ENCODE measurements around the gene PCYT1A. TPM values are rescaled to one million over a fixed set of nuclear protein-coding genes. Genes with fewer than 3 reads are reported as not detected.

PCYT1A gene
- total and polyA plus RNA-seq, 3 donors from 2014 or later: 51.3 to 69.3 (median 66.0) TPM

- Histone ChIP-seq H3K27ac (no peak overlapping the region), H3K27me3 (no peaks in the 10 kb centered on the region), H3K4me3 (no peak overlapping the region), H3K9me3 (no peaks in the 10 kb centered on the region), H3K4me1 (peaks cover 41% of the 10 kb centered on the region), H3K36me3 (ENCODE audit: low read depth, missing control alignments) (no peaks in the 10 kb centered on the region)
- 87 to 92% methylated on average over 7 of the region's 7 CpGs for WGBS, 2 donors
- DNase-seq: no peak
- no peak for TF ChIP-seq POLR2A (IDR thresholded peaks at IDR 0.05)
- intact Hi-C loops (cut with DNase I; ENCODE audit: low total_unique reads): no loop called here
Measured at GRCh38 chr3:196220991-196221390, 66.5 kb downstream of the PCYT1A start.

- no peaks in the 10 kb centered on the region for H3K27me3 ChIP-seq
- intact Hi-C loops (cut with DNase I; ENCODE audit: low total_unique reads): no loop called here
- no peak for DNase-seq
Measured at GRCh38 chr3:196220587-196220986, 66.9 kb downstream of the PCYT1A start.

GRCh38 chr3:196219970-196220311 lies 67.6 kb downstream of the PCYT1A start:
- DNase-seq: no peak
- H3K27ac ChIP-seq: peak overlapping the region; percentile 87 to 88
- intact Hi-C loops (cut with DNase I; ENCODE audit: low total_unique reads): no loop called here
- H3K27me3 ChIP-seq: no peaks in the 10 kb centered on the region
- no peak for TF ChIP-seq CTCF (IDR thresholded peaks at IDR 0.05)
- no peak for TF ChIP-seq POLR2A (IDR thresholded peaks at IDR 0.05)
- no peaks in the 10 kb centered on the region for H3K36me3 ChIP-seq (ENCODE audit: low read depth, missing control alignments)
- WGBS, 2 donors: 56 to 62% methylated on average over 15 to 19 of the region's 19 CpGs
- peaks cover 51% of the 10 kb centered on the region for H3K4me1 ChIP-seq
- H3K4me3 ChIP-seq: no peak overlapping the region
- no peaks in the 10 kb centered on the region for H3K9me3 ChIP-seq

More at GRCh38 chr3:196220587-196220986, 66.9 kb downstream of the PCYT1A start:
- Histone ChIP-seq H3K27ac (peak overlapping the region; percentile 87 to 88), H3K36me3 (ENCODE audit: low read depth, missing control alignments) (no peaks in the 10 kb centered on the region), H3K9me3 (no peaks in the 10 kb centered on the region), H3K4me3 (no peak overlapping the region), H3K4me1 (peaks cover 45% of the 10 kb centered on the region)
- WGBS, 2 donors: 83 to 90% methylated on average over 10 of the region's 10 CpGs
- no peak for TF ChIP-seq POLR2A (IDR thresholded peaks at IDR 0.05)
- no peak for TF ChIP-seq CTCF (IDR thresholded peaks at IDR 0.05)

GRCh38 chr3:196219194-196219969 lies 68.1 kb downstream of the PCYT1A start:
- TF ChIP-seq CTCF (IDR thresholded peaks at IDR 0.05) (no peak), POLR2A (IDR thresholded peaks at IDR 0.05) (no peak)
- Histone ChIP-seq H3K27me3 (no peaks in the 10 kb centered on the region), H3K36me3 (ENCODE audit: low read depth, missing control alignments) (no peaks in the 10 kb centered on the region), H3K4me1 (peaks cover 57% of the 10 kb centered on the region), H3K4me3 (no peak overlapping the region), H3K27ac (peak overlapping the region; percentile 87 to 88), H3K9me3 (no peaks in the 10 kb centered on the region)
- intact Hi-C loops (cut with DNase I; ENCODE audit: low total_unique reads): no loop called here
- DNase-seq: peak; percentile 91
- 24 to 27% methylated on average over 13 to 19 of the region's 19 CpGs for WGBS, 2 donors

- TF ChIP-seq POLR2A (IDR thresholded peaks at IDR 0.05): no peak
- TF ChIP-seq CTCF (IDR thresholded peaks at IDR 0.05): no peak
- Histone ChIP-seq H3K9me3 (no peaks in the 10 kb centered on the region), H3K4me1 (peaks cover 61% of the 10 kb centered on the region), H3K4me3 (no peak overlapping the region), H3K27ac (peak overlapping the region in 1 of 2 donors; percentile 88), H3K36me3 (ENCODE audit: low read depth, missing control alignments) (no peaks in the 10 kb centered on the region), H3K27me3 (no peaks in the 10 kb centered on the region)
- intact Hi-C loops (cut with DNase I; ENCODE audit: low total_unique reads): no loop called here
- 83 to 92% methylated on average over 10 to 13 of the region's 13 CpGs for WGBS, 2 donors
- no peak for DNase-seq
Measured at GRCh38 chr3:196218155-196218712, 69.3 kb downstream of the PCYT1A start.

Measured in testis (tissue), 3 donors.